MG63 (cell line): ENCODE results near the gene TMPRSS6. TPM values are rescaled to one million over a fixed set of nuclear protein-coding genes. Genes with fewer than 3 reads are reported as not detected.
"Not testable (repeated sequence)": the region's sequence is repeated elsewhere in the genome, so short reads cannot be mapped to it uniquely, and the experiment has no call there.

Experiments used
- DNase-seq: peaks from one replicate; pipeline ENCODE4 v3.0.0-alpha.2; 2020
- H3K27me3 ChIP-seq: fragments of 250-450 bp; sonication (Bioruptor Pico); 2 replicates; pipeline ENCODE4 v1.5.1; 2020; ENCODE audit warnings: mild to moderate bottlenecking, moderate library complexity
- H3K36me3 ChIP-seq: fragments of 250-450 bp; sonication (Bioruptor Pico); 2 replicates; pipeline ENCODE4 v1.5.1; 2020; ENCODE audit warnings: mild to moderate bottlenecking, moderate library complexity
- H3K4me3 ChIP-seq: fragments of 250-450 bp; sonication (Bioruptor Pico); 2 replicates; pipeline ENCODE4 v1.5.1; 2020; ENCODE audit warnings: mild to moderate bottlenecking, moderate library complexity
- H3K9me3 ChIP-seq: fragments of 250-450 bp; sonication (Bioruptor Pico); 2 replicates; pipeline ENCODE4 v1.5.1; 2020; ENCODE audit warnings: mild to moderate bottlenecking, moderate library complexity
- total RNA-seq: library from RNA; depleted of rRNA; stranded (reverse); fragments of >200 nt; shearing (Covaris generic); gene quantifications from 2 replicates; pipeline ENCODE4 v1.2.3, GENCODE V29; 2014; ENCODE audit warnings: low replicate concordance

Gene TMPRSS6
- total RNA-seq, 1 experiment from 2014 or later = not detected

GRCh38 chr22:37083914-37084313, 25.6 kb downstream of the TMPRSS6 start:
- Histone ChIP-seq H3K4me3 (no peak overlapping the region), H3K9me3 (no peaks in the 10 kb centered on the region), H3K27me3 (no peaks in the 10 kb centered on the region), H3K36me3 (no peaks in the 10 kb centered on the region)
- no peak for DNase-seq

GRCh38 chr22:37082251-37082873, 27.2 kb downstream of the TMPRSS6 start:
- H3K36me3 ChIP-seq = no peaks in the 10 kb centered on the region
- H3K27me3 ChIP-seq = peaks cover 6% of the 10 kb centered on the region
- no peaks in the 10 kb centered on the region for H3K9me3 ChIP-seq
- no peak for DNase-seq
- no peak overlapping the region for H3K4me3 ChIP-seq

DNA sequence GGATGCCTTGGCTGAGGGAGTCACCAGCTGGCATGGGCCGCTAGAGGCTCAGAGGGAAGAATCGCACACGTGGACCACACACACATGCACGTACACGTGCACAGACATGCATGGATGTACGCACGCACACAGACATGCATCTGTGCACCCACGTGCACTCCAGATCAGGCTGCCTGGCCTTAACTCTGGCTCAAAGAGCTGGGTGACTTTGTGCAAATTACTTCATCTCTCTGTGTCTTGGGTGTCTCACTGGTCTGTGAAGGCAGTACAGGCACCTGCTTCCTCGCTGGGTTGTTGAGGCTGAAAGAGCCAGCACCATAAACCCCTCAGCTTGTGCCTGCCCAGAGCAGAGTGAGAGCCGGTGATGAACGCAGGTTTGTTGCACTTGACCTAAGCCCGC, 28.7 kb downstream of the TMPRSS6 start:
- Histone ChIP-seq H3K36me3 (no peaks in the 10 kb centered on the region), H3K9me3 (no peaks in the 10 kb centered on the region), H3K27me3 (peaks cover 21% of the 10 kb centered on the region), H3K4me3 (no peak overlapping the region)
- DNase-seq = no peak

DNA sequence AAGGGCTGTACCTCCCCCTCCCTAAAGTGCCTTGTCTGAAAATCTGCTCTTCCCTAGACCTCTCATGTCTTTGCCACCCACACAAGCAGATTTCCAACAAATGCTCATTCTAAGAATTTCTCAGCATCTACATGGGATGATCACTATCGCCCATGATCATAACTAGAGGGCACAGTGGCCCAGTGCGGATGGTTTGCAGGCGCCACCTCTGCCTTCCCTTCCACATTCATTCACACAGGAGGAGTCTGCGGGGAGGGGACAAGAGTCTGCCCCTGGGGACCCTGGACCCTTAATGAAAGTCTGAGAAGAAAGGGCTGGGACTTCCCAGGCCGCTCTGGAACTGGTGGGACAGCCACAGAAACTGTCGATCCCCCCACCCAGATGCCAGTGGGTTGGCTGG, 29.1 kb downstream of the TMPRSS6 start:
- Histone ChIP-seq H3K27me3 (peaks cover 25% of the 10 kb centered on the region), H3K9me3 (no peaks in the 10 kb centered on the region), H3K36me3 (no peaks in the 10 kb centered on the region), H3K4me3 (no peak overlapping the region)
- no peak for DNase-seq

- no peak for DNase-seq
These were observed 29.8 kb downstream of the TMPRSS6 start for GRCh38 chr22:37079668-37080171.

DNA sequence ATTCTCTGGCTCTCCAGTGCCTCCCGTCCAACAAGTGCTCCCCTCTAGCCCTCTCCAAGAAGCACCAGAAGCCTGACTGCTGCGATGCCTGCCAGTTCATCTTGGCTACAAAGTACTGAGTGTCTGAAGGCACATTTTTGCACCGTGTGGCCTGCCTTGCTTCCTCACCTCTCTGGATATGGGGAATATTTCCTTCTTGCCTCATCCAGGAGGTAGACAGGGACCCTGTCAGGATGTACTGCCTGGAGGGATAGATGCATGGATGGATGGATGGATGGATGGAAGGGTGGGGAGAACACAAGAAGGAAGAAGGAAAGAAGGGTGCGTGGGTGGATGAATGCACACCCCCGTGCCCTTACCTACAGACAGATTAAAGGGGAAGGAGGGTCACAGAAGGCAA, 30.4 kb downstream of the TMPRSS6 start:
- H3K4me3 ChIP-seq = no peak overlapping the region
- H3K36me3 ChIP-seq = no peaks in the 10 kb centered on the region
- no peaks in the 10 kb centered on the region for H3K9me3 ChIP-seq
- peaks cover 38% of the 10 kb centered on the region for H3K27me3 ChIP-seq
- DNase-seq = no peak

More at GRCh38 chr22:37079668-37080171, 29.8 kb downstream of the TMPRSS6 start:
- no peaks in the 10 kb centered on the region for H3K9me3 ChIP-seq
- peaks cover 32% of the 10 kb centered on the region for H3K27me3 ChIP-seq
- H3K36me3 ChIP-seq = no peaks in the 10 kb centered on the region
- no peak overlapping the region for H3K4me3 ChIP-seq

DNA sequence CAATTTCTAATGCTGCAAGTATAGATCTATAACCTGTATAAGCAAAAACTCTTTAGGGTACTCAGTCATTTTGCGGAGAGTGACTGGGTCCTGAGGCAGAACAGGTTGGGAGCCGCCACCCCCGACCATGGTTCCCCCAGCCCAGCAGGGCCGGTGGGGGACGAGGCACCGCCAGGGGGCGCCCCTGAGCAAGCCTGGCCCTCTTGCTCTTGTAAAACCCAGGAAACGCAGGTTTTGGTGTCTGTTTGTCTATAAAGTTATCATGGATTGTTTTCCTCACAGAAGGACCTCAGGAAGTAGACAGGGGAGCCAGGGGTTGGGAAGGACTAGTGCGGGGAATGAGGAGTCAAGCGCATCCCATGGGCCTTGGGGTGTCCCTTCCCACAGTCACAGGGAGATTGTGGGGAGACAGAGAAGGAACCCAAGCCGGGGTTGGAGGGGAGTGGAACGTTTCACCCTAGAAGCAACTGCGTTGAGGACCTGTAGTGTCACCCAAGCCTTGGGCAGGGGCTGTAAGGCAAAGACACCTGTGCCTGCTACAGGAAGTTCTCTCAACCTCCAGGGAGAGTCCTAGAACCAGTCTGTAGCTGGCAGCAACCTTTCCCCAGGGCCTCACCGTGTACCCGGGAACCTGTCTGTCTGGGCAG, 31.6 kb downstream of the TMPRSS6 start:
- DNase-seq = peak; percentile 47
- no peak overlapping the region for H3K4me3 ChIP-seq
- H3K9me3 ChIP-seq = no peaks in the 10 kb centered on the region
- peaks cover 45% of the 10 kb centered on the region for H3K27me3 ChIP-seq
- no peaks in the 10 kb centered on the region for H3K36me3 ChIP-seq

- Histone ChIP-seq H3K27me3 (peaks cover 45% of the 10 kb centered on the region), H3K36me3 (no peaks in the 10 kb centered on the region)
These were observed 33.6 kb downstream of the TMPRSS6 start for GRCh38 chr22:37075822-37076433.

GRCh38 chr22:37075046-37075445, 34.5 kb downstream of the TMPRSS6 start:
- H3K27me3 ChIP-seq = peaks cover 45% of the 10 kb centered on the region
- no peak overlapping the region for H3K4me3 ChIP-seq
- no peaks in the 10 kb centered on the region for H3K36me3 ChIP-seq
- H3K9me3 ChIP-seq = no peaks in the 10 kb centered on the region
- no peak for DNase-seq

More at GRCh38 chr22:37075822-37076433, 33.6 kb downstream of the TMPRSS6 start:
- Histone ChIP-seq H3K9me3 (no peaks in the 10 kb centered on the region), H3K4me3 (no peak overlapping the region)
- DNase-seq = no peak

DNA sequence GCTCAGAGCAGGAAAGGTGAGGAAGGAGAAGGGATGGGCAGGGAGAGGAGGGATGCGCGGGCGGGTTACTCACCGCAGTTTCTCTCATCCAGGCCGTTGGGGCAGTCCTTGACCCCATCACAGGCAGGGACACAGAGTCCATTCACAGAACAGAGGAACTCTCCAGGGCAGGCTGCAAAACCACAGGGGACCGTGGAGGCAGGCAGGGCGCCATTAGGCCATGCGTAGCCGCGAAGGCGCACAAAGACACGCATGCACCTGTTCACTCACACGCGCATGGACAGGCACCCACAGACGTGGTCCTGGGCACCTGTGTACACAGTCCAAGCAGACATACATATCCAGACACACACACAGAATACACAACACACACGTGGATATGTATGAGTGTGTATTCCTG, 35.0 kb downstream of the TMPRSS6 start:
- Histone ChIP-seq H3K36me3 (no peaks in the 10 kb centered on the region), H3K27me3 (peaks cover 45% of the 10 kb centered on the region), H3K9me3 (no peaks in the 10 kb centered on the region), H3K4me3 (no peak overlapping the region)
- no peak for DNase-seq

- no peak for DNase-seq
- H3K36me3 ChIP-seq = no peaks in the 10 kb centered on the region
- no peaks in the 10 kb centered on the region for H3K9me3 ChIP-seq
- peaks cover 42% of the 10 kb centered on the region for H3K27me3 ChIP-seq
- no peak overlapping the region for H3K4me3 ChIP-seq
These were observed 36.8 kb downstream of the TMPRSS6 start for GRCh38 chr22:37072673-37073072.

- not testable (repeated sequence) for H3K9me3 ChIP-seq, DNase-seq, H3K4me3 ChIP-seq, H3K36me3 ChIP-seq
- H3K27me3 ChIP-seq = peaks cover 35% of the 10 kb centered on the region
These were observed 37.5 kb downstream of the TMPRSS6 start for GRCh38 chr22:37071850-37072592.

DNA sequence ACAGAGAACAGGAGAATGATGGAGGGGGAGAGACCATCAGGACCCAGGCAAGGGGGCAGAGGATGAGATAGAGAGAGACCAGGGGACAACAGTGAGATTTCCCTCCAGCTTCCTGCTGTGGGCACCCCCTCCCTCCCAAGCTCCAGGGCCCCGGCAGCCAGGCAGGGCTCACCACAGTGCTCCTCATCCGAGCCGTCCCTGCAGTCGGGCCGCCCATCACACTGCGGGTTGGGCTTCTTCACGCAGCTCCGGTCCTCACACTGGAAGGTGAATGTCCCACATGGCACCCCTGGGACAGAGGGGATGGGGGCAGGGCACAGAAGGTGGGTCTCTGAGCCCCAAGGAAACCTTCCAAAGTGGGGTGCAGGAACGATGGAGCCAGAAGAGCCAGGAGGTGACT, 38.8 kb downstream of the TMPRSS6 start:
- H3K9me3 ChIP-seq = no peaks in the 10 kb centered on the region
- peaks cover 23% of the 10 kb centered on the region for H3K27me3 ChIP-seq
- H3K36me3 ChIP-seq = no peaks in the 10 kb centered on the region
- no peak overlapping the region for H3K4me3 ChIP-seq
- no peak for DNase-seq

GRCh38 chr22:37070334-37070733, 39.2 kb downstream of the TMPRSS6 start:
- H3K27me3 ChIP-seq = peaks cover 19% of the 10 kb centered on the region
- H3K36me3 ChIP-seq = no peaks in the 10 kb centered on the region
- no peak for DNase-seq
- no peaks in the 10 kb centered on the region for H3K9me3 ChIP-seq
- H3K4me3 ChIP-seq = no peak overlapping the region

DNA sequence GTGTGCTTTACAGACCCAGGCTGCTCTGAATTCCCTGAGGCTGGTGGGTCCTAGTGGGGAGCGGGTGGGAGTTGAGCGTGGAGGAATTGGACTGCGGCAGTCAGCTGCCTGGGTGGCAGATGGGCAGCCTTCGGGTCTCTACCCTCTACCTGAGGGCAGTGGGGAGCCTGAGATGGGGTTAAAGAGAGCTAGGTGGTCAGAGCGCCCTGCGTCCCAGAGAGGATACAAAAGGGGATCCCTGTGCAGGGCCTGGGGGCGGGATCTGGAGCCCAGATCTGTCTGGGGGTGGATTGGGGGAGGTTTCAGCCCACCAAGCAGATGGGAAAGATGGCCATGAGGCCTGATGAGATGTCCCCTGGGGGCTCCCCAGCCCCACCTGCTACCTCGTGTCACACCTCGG, 39.8 kb downstream of the TMPRSS6 start:
- Histone ChIP-seq H3K9me3 (no peaks in the 10 kb centered on the region), H3K4me3 (no peak overlapping the region), H3K36me3 (no peaks in the 10 kb centered on the region), H3K27me3 (peaks cover 12% of the 10 kb centered on the region)
- DNase-seq = no peak

DNA sequence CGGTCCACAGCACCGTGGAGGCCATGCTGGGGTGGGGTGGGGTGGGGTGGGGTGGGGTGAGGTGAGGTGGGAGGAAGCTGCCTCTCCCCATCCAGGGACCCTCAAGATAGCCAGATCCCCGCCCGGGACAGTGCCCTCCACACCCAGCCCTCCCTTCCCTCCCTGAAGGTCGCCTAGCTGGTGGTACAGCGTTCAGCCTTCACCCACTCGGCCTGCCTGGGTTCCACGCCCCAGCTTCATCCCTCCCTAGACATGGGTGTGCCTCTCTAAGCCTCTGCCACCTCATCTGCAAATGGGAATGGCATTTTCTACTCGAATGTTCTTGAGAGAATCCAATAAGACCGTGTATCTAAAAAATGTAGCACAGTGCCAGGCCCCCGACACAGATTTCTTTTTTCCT, 40.2 kb downstream of the TMPRSS6 start:
- no peak for DNase-seq
- Histone ChIP-seq H3K27me3 (peaks cover 8% of the 10 kb centered on the region), H3K4me3 (no peak overlapping the region), H3K9me3 (no peaks in the 10 kb centered on the region), H3K36me3 (no peaks in the 10 kb centered on the region)

GRCh38 chr22:37068859-37069258, 40.7 kb downstream of the TMPRSS6 start:
- no peak for DNase-seq
- H3K9me3 ChIP-seq = no peaks in the 10 kb centered on the region
- H3K36me3 ChIP-seq = no peaks in the 10 kb centered on the region
- no peak overlapping the region for H3K4me3 ChIP-seq
- H3K27me3 ChIP-seq = peaks cover 4% of the 10 kb centered on the region
